HG02943 (cell line): Measurements from ENCODE around the gene TACR1.
"Not testable (repeated sequence)": the region's sequence is repeated elsewhere in the genome, so short reads cannot be mapped to it uniquely, and the experiment has no call there.

ENCODE experiments used
- ATAC-seq: cut with Tn5 transposase; IDR thresholded peaks from one replicate; pipeline ENCODE4 v1.9.1; 2021; ENCODE audit warnings: mild to moderate bottlenecking, low read depth, moderate library complexity; ENCODE audit not compliant: unreplicated experiment

TACR1 gene, protein sequence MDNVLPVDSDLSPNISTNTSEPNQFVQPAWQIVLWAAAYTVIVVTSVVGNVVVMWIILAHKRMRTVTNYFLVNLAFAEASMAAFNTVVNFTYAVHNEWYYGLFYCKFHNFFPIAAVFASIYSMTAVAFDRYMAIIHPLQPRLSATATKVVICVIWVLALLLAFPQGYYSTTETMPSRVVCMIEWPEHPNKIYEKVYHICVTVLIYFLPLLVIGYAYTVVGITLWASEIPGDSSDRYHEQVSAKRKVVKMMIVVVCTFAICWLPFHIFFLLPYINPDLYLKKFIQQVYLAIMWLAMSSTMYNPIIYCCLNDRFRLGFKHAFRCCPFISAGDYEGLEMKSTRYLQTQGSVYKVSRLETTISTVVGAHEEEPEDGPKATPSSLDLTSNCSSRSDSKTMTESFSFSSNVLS

DNA sequence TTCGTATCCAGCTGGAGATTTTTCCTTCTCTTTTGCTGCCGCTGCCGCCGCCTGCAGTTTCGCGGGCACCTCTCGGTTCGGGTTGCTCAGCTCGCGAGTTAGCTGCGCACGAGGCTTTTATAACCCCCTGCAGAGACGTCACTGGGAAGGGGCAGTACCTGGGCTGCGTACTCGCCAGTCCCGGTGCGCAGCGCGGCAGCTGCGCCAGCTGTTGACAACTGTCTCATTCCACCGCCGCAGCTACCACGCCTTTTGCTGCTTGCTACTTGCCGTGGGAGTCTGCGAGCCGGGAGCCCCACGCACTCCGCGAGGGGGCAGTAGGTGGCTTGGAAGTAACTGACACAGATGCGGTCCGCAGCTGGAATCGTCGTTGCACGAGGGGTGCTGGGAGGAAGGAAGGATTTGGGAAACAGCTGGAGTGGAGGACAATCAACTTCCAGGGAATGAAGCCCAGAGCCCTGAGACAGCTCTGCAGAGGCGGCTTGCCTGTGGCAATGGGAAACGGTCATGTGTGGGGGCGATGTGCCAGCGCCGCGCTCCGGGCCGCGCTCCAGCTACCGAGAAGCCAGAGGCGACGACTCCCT lies at the start of gene TACR1:
Gene TACR1 (minus strand): TSS at position 93 of the 584 bp plus-strand sequence. CDS start 586 bp downstream, outside the sequence.
- ATAC-seq = peak; percentile 83

DNA sequence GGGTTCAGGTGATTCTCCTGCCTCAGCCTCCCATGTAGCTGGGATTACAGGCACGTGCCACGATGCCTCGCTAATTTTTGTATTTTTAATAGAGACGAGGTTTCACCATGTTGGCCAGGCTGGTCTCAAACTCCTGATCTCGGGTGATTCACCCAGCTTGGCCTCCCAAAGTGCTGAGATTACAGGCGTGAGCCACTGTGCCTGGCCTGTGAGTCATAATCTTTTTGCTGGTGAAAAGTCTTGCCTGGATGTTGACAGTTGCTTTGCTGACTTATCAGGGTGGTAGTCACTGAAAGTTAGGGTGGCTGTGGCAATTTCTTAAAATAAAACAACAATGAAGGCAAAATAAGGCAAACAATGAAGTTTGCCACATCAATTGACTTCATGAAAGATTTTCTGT lies 49.3 kb upstream of the TACR1 start:
- not testable (repeated sequence) for ATAC-seq

DNA sequence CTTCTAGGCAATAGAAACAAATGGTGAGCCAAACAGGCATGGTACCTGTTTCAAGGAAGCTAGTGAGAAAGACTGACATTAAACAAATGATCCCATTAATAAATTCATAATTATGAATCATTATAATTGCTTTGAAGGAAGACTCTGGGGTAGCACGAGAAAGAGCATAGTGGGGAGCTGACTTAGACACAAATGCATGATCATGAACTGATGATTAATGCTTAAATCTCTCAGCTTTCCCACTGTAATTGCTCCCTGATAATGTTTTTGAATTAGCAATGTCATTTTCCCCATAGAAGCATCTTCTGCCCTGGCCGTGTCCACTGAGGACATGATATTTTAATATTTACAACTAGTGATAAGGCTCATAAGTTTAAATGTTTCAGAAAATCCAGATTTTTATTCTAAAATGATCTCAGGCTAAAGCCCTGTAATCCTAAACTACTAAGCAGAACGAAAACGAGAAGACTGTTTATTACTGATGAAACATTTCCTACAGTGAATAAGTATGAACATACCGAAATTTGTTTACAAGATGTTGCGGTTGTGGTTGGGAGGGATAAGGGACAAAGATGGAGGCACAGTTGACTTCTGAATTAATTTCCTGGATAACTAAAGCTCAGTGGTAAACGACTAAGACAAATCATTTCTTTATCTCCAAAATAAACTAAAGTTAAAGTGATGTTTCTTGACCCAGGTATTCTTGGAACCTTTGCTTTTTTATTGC lies 47.3 kb upstream of the TACR1 start:
- no peak for ATAC-seq

DNA sequence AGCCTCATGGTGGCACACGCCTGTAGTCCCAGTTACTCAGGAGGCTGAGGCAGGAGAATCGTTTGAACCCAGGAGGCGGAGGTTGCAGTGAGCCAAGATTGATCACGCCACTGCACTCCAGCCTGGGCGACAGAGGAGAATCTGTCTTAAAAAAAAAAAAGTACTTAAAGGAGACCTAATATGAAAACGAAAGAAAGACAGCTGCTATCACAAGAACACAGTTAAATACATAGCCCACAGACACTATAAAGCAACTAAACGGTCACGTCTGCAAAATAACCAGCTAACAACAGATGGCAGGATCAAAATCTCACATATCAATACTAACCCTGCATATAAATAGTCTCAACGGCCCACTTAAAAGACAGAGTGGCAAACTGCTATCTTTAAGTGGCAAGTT lies 43.9 kb upstream of the TACR1 start:
- no peak for ATAC-seq

DNA sequence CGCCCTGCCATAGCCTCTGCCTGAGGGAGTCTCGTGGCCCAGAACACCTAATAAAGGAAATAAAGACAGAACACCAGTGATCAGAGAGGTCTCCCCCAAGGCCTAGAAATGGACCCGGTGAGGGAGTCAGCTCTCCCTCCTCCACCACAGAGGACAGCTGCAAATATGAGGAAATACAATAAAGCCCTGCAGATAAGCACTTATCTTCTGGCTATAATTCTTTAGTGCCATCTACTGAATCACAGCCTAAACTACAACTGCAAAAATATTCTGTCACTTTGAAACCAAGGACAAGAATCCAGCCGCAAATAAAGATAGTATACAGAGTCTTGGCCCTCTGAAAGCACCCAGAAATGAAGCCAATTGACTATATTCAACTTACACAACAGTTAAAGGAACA lies 42.4 kb upstream of the TACR1 start:
- no peak for ATAC-seq

DNA sequence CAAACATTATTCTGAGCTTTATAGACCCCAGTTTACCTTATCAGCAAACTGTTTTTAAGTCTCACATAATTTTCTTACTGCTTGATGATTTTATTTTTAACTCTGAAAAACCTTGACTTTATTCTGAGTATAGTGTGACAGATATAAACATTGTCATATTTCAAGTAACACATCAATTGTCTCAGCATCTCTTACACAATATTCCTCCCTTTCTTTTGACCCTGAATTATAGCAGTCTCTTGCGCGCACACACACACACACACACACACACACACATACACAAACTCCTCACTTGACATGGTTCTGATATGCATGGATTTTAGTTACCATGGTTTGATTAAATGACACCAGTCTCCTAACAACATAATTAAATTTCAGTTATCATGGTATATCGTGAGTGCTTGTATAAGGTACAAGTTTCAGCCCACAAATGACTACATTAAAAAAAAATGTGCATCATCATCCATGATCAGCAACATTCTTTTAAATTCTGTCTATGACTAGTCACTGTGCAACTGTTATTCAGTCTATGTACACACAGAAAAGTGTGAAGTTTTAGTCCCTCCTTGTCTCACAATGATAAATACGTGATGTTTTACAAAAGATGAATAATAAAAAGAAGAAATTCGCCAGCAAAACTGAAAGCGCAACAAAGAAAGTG lies 39.5 kb upstream of the TACR1 start:
- no peak for ATAC-seq

DNA sequence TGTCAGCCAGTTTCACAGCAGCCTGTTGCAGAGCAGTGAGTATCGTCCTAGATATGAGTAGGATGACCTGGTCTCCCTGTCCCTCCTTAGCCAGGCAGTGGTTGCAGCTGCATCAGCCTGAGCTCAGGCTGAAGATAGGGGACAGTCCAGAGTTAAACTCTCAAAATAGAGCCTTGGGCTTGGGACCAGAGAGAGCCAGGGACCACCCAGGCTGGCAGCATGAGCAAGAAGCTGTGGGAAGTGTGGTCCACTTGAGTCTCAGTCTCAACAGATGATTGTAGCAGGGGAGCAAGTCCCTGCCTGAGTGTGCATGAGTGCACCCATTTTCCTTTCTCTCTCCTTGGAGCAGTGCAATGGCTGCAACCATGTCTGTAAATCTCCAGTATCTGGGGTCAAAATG lies 38.0 kb upstream of the TACR1 start:
- no peak for ATAC-seq

DNA sequence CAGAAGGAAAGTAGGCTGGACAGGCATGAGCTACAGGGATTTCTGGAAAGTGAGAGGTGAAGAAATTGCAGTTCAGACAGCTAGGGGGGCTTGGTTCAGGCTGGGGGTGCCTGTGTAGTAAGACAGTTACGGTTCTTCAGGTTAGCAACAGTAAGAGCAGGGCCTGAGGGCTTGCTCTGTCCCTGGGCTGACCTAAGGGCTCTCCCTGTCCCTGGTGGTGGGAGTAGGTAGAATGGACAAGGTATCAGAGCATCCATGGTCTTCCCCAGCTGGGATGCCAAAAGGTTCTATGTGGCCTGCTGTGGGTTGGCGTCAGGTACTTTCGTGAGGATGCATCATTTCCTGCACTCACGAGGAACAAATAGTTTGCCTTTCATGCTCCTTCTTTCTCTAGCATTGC lies 34.6 kb upstream of the TACR1 start:
- ATAC-seq = no peak

DNA sequence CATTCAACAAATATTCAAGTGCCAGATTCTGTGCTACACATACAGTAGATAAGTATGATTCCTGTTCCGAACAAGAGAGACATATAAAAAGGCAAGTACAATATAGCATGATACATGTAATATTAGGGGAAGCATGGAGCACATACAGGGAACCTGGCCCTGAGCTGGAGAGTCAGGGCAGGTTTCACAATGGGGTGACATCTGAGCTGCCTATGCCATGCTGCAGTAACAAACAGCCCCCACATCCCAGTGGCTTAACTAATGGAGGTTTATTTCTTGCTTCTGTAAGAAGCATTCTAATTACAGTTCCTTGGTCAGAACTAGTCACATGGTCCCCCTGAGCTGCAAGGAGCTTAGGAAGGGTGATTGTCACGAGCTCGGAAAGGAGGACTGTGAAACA lies 27.3 kb upstream of the TACR1 start:
- no peak for ATAC-seq

DNA sequence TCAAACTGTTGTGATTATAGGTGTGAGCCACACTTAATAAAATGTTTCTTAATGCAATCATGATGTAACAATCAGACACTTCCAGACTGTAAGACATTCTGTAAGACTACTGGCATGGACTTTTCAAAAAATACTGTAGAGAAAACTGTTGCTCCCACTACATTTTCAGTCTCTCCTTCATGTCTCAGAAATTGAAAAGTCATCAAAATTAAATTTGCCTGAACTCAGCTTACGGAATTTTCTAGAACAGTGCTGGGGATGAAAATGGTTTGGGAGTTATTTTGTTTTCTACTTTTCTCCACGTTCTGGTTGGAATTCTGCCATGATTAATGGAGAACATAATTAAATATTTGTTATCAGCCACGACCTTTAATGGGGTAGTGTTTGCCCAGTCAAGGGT lies 26.8 kb upstream of the TACR1 start:
- no peak for ATAC-seq

DNA sequence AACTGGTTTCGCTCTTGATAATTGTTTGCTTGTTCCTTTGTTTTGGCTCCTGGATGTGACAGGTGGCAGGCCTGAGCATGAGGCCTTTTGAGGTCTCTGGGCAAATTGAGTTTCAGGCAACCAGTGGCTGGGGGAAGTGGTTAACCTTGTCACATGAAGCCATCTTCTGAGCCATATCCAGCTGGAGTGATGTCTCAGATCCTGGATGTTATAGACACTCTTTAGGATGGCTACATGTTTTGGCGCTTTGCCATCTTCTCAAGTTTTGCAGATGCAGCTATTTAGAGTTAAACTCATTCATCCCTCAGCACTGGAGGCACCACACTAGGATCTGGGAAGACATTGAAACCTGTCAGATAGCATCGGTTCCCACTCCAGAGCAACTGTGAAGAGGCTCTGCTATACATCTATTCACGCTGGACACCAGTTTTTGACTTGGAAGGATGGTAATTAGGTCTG lies 25.3 kb upstream of the TACR1 start:
- no peak for ATAC-seq

DNA sequence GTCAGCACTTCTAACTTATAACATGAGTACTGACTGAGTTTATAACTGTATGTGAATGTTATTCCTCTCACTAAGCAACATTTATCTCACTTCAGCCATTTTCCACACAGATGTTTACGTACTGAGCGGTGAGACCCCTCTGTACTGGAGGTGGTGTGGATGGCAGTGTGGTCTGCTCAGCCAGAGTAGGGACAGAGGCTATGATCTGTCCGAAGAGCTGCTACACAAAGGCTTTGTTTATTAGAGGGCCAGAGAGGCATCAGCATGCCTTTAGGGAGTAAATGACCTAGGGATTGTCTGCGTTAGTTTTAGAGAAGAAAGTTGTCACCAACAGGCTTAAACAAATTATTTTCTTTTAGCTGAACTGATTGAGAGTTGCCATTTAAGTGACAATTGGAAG lies 23.2 kb upstream of the TACR1 start:
- ATAC-seq = no peak

DNA sequence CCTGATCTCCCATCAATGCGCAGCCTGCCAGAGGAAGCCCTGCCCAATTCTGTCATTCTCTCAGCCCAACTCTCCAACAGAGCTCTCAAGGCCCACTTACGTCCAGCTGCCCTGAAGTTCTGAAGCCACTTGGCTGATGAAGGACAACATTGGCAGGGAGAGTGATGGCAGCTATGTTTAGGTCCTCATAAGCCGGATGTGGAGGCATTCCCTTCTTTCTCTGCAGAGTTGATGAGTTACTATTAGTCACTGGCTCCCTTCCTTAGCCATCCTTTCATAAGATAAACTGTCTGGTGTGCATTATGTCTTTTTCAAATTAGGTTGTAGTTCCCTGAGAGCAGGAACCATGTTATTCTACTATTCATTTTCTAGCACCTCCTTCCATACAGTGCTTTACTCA lies 22.5 kb upstream of the TACR1 start:
- no peak for ATAC-seq

DNA sequence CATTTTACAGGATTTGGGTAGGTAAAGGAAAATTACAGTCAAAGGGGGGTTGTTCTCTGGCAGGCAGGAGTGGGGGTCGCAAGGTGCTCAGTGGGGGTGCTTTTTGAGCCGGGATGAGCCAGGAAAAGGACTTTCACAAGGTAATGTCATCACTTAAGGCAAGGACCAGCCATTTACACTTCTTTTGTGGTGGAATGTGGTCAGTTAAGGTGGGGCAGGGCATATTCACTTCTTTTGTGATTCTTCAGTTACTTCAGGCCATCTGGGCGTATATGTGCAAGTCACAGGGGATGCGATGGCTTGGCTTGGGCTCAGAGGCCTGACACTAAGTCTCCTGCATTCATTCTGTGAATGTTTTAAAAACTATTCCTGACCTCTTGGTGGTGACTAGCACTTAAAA lies 19.9 kb upstream of the TACR1 start:
- ATAC-seq = not testable (repeated sequence)

DNA sequence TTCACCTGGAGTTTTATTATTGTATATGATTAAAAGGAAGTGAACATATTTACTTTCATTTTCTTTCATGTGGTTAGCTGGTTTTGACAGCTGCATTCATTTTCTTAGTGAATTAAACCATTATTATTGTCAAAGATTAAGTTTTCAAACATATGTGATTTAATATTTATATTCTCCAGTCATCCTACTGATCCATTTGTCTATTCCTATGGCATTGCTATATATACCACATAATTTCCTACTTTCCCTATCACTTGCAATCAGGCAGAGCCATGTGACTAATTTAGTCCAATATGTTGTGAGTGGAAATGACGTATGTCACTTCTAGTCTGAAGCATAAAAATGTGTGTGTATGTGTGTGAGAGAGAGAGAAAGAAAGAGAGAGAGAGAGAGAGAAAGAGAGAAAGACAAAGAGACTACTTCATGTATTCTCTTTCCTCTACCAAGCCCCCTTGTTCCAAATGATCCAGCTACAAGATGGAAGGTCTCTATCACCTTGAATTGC lies 12.0 kb upstream of the TACR1 start:
- ATAC-seq = no peak

DNA sequence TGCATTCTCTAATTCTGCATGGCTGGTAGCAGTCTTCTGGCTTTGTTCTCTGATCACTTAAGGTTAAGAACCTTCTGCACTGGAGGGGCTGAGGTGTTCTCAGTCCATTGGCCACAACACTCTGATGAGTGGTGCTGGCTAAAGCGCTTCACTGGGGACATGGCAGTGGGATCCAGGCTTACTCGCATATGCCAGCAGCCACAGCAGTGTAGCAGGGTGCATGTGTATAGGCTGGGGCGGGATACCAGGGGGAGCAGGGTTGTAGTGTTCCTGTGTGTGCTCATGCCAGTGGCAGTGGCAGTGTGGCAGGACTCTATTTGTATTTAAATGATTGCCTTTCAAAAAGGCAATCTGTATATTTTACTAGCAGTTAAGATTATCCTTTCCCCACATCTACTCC lies 11.1 kb upstream of the TACR1 start:
- no peak for ATAC-seq

DNA sequence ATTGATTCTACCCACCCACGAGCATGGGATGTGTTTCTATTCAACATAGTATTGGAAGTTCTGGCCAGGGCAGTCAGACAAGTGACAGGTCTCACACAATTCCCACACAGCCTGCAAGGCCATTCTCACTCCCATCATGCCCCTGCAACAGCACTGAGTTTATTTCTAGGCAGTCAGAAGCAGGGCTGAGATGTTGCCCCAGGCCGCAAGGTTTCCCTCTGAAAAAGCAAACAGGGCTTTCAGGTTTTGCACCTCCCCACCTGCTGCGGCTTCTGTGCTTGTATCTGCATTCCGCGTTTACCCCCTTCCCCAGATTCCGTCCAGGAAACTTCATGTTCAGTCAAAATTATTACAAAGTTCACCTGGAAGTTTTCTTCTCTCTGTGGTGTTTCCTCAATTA lies 9.4 kb upstream of the TACR1 start:
- ATAC-seq = no peak

DNA sequence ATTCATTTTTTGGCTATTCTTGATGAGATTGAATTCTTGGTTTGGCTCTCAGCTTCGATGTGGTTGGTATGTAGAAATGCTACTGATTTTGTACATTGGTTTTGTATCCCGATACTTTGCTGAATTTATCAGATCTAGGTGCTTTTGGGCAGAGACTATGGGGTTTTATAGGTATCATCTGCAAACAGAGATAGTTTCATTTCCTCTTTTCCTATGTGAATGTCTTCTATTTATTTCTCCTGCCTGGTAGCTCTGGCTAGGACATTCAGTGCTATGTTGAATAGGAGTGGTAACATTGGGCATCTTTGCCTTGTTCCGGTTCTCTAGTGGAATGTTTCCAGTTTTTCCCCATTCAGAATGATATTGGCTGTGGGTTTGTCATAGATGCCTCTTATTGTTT lies 5.5 kb upstream of the TACR1 start:
- ATAC-seq = no peak

DNA sequence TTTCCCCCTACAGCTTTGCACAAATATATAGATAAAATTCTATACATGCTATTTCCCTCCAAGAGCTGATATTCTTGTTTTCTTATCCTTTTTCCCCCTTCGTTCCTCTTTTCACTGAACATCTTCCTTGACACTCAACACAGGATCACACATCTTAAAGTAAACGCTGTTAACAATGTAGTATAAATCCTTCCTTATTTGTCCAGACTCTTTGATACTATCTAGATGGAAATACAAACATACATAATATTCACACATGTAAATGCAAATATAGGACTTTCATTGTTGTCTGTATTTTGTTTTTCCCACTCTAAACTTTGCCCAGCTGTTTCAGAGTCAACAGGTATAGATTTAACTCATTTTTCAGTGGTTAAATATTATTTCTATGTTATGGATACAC lies 3.0 kb upstream of the TACR1 start:
- no peak for ATAC-seq

DNA sequence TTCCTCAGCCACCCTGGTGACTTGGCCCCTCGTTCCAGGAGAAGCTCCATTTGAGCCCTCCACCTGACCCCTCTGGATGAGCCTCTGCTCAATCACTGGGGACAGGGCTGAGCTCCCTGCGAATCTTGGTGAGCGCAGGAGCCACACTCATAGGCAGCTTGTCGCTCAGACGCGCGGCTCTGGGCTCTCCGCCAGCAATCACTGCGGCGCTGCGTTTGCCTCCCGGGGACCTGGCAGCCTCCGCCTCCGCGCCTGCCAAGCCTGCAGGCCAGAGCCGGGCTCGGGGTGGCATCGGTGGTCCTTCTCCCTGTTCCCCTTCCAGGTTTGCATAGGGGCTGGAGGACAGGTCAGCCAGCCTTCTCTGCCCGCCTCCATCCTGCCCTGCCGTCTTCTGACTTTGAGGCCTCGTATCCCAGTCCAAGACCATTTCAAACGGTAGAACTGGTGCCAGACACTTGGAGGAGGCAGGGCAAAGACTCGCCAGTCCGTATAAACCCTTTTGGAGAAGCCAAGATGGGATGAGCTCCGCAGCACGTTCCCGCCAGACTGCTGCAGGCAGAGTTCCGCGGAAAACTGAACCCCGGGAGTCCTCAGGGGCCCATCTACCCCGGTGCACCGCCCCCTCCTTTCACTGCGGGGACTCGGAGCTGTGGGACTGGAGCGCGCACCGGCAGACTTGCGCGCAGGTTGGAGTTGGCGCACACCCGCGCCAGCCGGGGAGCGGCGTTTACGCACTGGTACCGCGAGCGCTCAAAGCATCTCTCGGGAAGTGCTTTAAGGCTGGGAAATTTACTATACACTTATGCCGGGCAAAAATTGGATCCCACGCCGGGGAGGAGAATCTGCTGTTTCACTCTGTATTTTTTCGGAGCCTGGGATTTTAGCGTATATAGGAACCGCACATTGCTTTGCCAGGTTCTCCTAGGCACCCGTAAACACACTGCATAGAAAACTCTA lies 1.1 kb upstream of the TACR1 start:
- ATAC-seq = peak; percentile 17
